WTC11 (cell line): ENCODE results near the gene TMEM39A. TPM values are rescaled to one million over a fixed set of nuclear protein-coding genes. Genes with fewer than 3 reads are reported as not detected.

ENCODE experiments used
- ATAC-seq: fragments of 200-7000 bp; cut with Tn5 transposase; 2 replicates; pipeline ENCODE4 v1.10.0; 2021; ENCODE audit warnings: mild to moderate bottlenecking, moderate library complexity
- CTCF ChIA-PET: fragments of 300-600 bp; sonication (Branson Sonifier 250); formaldehyde crosslinking; loops from one replicate; lab custom pipeline; 2021; ENCODE audit warnings: antibody characterized with exemption; lab: Charles Lee
- POLR2A ChIA-PET: fragments of 350-600 bp; sonication (Branson Sonifier 250); formaldehyde crosslinking; loops from one replicate; lab custom pipeline; 2021; ENCODE audit warnings: antibody characterized with exemption; lab: Charles Lee
- DNase-seq: peaks from one replicate; pipeline ENCODE4 v3.0.0; 2021; ENCODE audit warnings: low spot score
- H3K27ac Mint-ChIP-seq: 2 replicates; pipeline ENCODE4 v1.8.0; 2021; ENCODE audit warnings: mixed read lengths
- H3K27me3 Mint-ChIP-seq: 2 replicates; pipeline ENCODE4 v1.8.0; 2021; ENCODE audit warnings: low read depth, mild to moderate bottlenecking, moderate library complexity, mixed read lengths
- H3K36me3 Mint-ChIP-seq: 2 replicates; pipeline ENCODE4 v1.8.0; 2021; ENCODE audit warnings: mixed read lengths
- H3K4me1 Mint-ChIP-seq: 2 replicates; pipeline ENCODE4 v1.8.0; 2022; ENCODE audit warnings: mixed read lengths
- H3K4me3 Mint-ChIP-seq: 2 replicates; pipeline ENCODE4 v1.8.0; 2021; ENCODE audit warnings: mild to moderate bottlenecking, moderate library complexity, mixed read lengths
- H3K9me3 Mint-ChIP-seq: 2 replicates; pipeline ENCODE4 v1.8.0; 2021; ENCODE audit warnings: mixed read lengths
- AFF4 ChIP-seq: sonication (generic); formaldehyde crosslinking; IDR thresholded peaks from 2 replicates; pipeline ENCODE4 v1.8.1; 2023; ENCODE audit warnings: mild to moderate bottlenecking, missing genetic modification reagents, borderline replicate concordance
- ATF3 ChIP-seq: sonication (generic); formaldehyde crosslinking; conservative IDR thresholded peaks from 2 replicates; pipeline ENCODE4 v1.8.1; 2022; ENCODE audit warnings: mild to moderate bottlenecking, missing genetic modification reagents
- CDX4 ChIP-seq: fragments of 250-450 bp; sonication (Bioruptor Pico); IDR thresholded peaks from 2 replicates; pipeline ENCODE4 v1.9.0; 2021; ENCODE audit warnings: moderate library complexity, mild to moderate bottlenecking, inconsistent platforms, borderline replicate concordance
- CREB1 ChIP-seq: sonication (generic); formaldehyde crosslinking; IDR thresholded peaks from 2 replicates; pipeline ENCODE4 v1.8.0; 2023; ENCODE audit warnings: mild to moderate bottlenecking, missing genetic modification reagents
- EMX1 ChIP-seq: fragments of 250-450 bp; sonication (Bioruptor Pico); IDR thresholded peaks from 2 replicates; pipeline ENCODE4 v1.8.0; 2021; ENCODE audit warnings: mild to moderate bottlenecking
- FOXP1 ChIP-seq: sonication (generic); formaldehyde crosslinking; IDR thresholded peaks from 2 replicates; pipeline ENCODE4 v1.8.0; 2022; ENCODE audit warnings: missing genetic modification reagents, mild to moderate bottlenecking, moderate library complexity, borderline replicate concordance
- GRHL2 ChIP-seq: fragments of 250-450 bp; sonication (Bioruptor Pico); IDR thresholded peaks from 2 replicates; pipeline ENCODE4 v1.8.0; 2022; ENCODE audit warnings: mild to moderate bottlenecking, moderate library complexity; ENCODE audit not compliant: insufficient replicate concordance, severe bottlenecking
- IRF2 ChIP-seq: sonication (generic); formaldehyde crosslinking; IDR thresholded peaks from 2 replicates; pipeline ENCODE4 v1.8.0; 2022; ENCODE audit warnings: low read depth, missing genetic modification reagents, borderline replicate concordance
- JAZF1 ChIP-seq: fragments of 250-450 bp; sonication (Bioruptor Pico); IDR thresholded peaks from 2 replicates; pipeline ENCODE4 v1.9.0; 2021; ENCODE audit warnings: moderate library complexity, mild to moderate bottlenecking, inconsistent platforms
- MYBL2 ChIP-seq: sonication (generic); formaldehyde crosslinking; IDR thresholded peaks from 2 replicates; pipeline ENCODE4 v1.8.1; 2023; ENCODE audit warnings: mild to moderate bottlenecking, moderate library complexity, missing genetic modification reagents
- NR1H2 ChIP-seq: sonication (generic); formaldehyde crosslinking; IDR thresholded peaks from 2 replicates; pipeline ENCODE4 v1.9.0; 2021; ENCODE audit warnings: mild to moderate bottlenecking, moderate library complexity, missing genetic modification reagents
- NR3C1 ChIP-seq: sonication (generic); formaldehyde crosslinking; conservative IDR thresholded peaks from 2 replicates; pipeline ENCODE4 v1.8.1; 2023; ENCODE audit warnings: low read depth, mild to moderate bottlenecking, missing genetic modification reagents
- SMAD4 ChIP-seq: sonication (generic); formaldehyde crosslinking; IDR thresholded peaks from 2 replicates; pipeline ENCODE4 v1.8.0; 2022; ENCODE audit warnings: mild to moderate bottlenecking, missing genetic modification reagents
- TCF7 ChIP-seq: sonication (generic); formaldehyde crosslinking; IDR thresholded peaks from 2 replicates; pipeline ENCODE4 v1.8.0; 2022; ENCODE audit warnings: mild to moderate bottlenecking, low read depth, missing genetic modification reagents, moderate library complexity
- TEAD4 ChIP-seq: sonication (generic); formaldehyde crosslinking; IDR thresholded peaks from 2 replicates; pipeline ENCODE4 v1.8.0; 2022; ENCODE audit warnings: mild to moderate bottlenecking, missing genetic modification reagents
- TP53 ChIP-seq: sonication (generic); formaldehyde crosslinking; IDR thresholded peaks from 2 replicates; pipeline ENCODE4 v1.8.1; 2023; ENCODE audit warnings: mild to moderate bottlenecking, missing genetic modification reagents
- ZBTB21 ChIP-seq: sonication (generic); formaldehyde crosslinking; IDR thresholded peaks from 2 replicates; pipeline ENCODE4 v1.8.1; 2023; ENCODE audit warnings: mild to moderate bottlenecking, missing genetic modification reagents, borderline replicate concordance
- ZNF532 ChIP-seq: fragments of 250-450 bp; sonication (Bioruptor Pico); IDR thresholded peaks from 2 replicates; pipeline ENCODE4 v1.9.0; 2021; ENCODE audit warnings: mild to moderate bottlenecking, borderline replicate concordance
- ZNF671 ChIP-seq: fragments of 250-450 bp; sonication (Bioruptor Pico); IDR thresholded peaks from 2 replicates; pipeline ENCODE4 v1.8.0; 2021; ENCODE audit warnings: mild to moderate bottlenecking
- total RNA-seq: library from RNA; stranded (reverse); gene quantifications from 3 replicates; pipeline ENCODE4 v1.2.3, GENCODE V29; 2021

The TMEM39A gene
- total RNA-seq, 1 experiment from 2014 or later = 44.5 TPM

- ChIA-PET POLR2A (no interaction called here), CTCF (no interaction called here)
- no peak overlapping the region; the same call in 1 of the 2 replicates for H3K4me3 Mint-ChIP-seq
- H3K27ac Mint-ChIP-seq = no peak overlapping the region
- TF ChIP-seq TP53 (no peak), CDX4 (no peak), GRHL2 (CRISPR knock-in tag) (no peak), ZBTB21 (no peak), ATF3 (no peak), NR1H2 (no peak), MYBL2 (CRISPR knock-in tag) (no peak), TEAD4 (CRISPR knock-in tag) (no peak), FOXP1 (CRISPR knock-in tag) (no peak), IRF2 (no peak), TCF7 (CRISPR knock-in tag) (no peak), NR3C1 (no peak), SMAD4 (CRISPR knock-in tag) (no peak), ZNF532 (CRISPR knock-in tag) (no peak), JAZF1 (CRISPR knock-in tag) (no peak), AFF4 (CRISPR knock-in tag) (no peak), EMX1 (CRISPR knock-in tag) (no peak), CREB1 (CRISPR knock-in tag) (no peak), ZNF671 (CRISPR knock-in tag) (no peak)
- ATAC-seq (no peak), DNase-seq (no peak)
- H3K9me3 Mint-ChIP-seq = no peaks in the 10 kb centered on the region
- no peaks in the 10 kb centered on the region for H3K27me3 Mint-ChIP-seq
- peaks cover 14% of the 10 kb centered on the region for H3K36me3 Mint-ChIP-seq
- H3K4me1 Mint-ChIP-seq = peaks cover 20% of the 10 kb centered on the region
These were observed 7.5 kb upstream of the TMEM39A start for GRCh38 chr3:119470866-119471265.
